MM.1S (cell line): ENCODE data around the gene FHIT.

Source experiments
- DNase-seq: peaks from one replicate; pipeline ENCODE4 v3.0.0-alpha.2; 2015
- H2AFZ ChIP-seq: fragments of 300-600 bp; sonication (generic); 2 replicates; pipeline ENCODE4 v1.6.0; 2016; ENCODE audit warnings: antibody characterized with exemption, low read length
- H3F3A ChIP-seq: fragments of 300-600 bp; sonication (generic); 2 replicates; pipeline ENCODE4 v1.6.1; 2016; ENCODE audit warnings: mild to moderate bottlenecking, antibody characterized with exemption, low read length, moderate library complexity, mixed read lengths; ENCODE audit not compliant: insufficient read depth
- H3K27ac ChIP-seq: fragments of 300-600 bp; sonication (generic); 2 replicates; pipeline ENCODE4 v1.5.1; 2016; ENCODE audit warnings: mild to moderate bottlenecking, low read length
- H3K27me3 ChIP-seq: fragments of 300-600 bp; sonication (generic); replicated peaks from 2 replicates; pipeline ENCODE4 v1.6.0; 2016; ENCODE audit warnings: low read length; ENCODE audit not compliant: insufficient read depth
- H3K36me3 ChIP-seq: fragments of 300-600 bp; sonication (generic); replicated peaks from 2 replicates; pipeline ENCODE4 v1.6.1; 2016; ENCODE audit warnings: mild to moderate bottlenecking, low read length, mixed read lengths; ENCODE audit not compliant: insufficient read depth
- H3K4me1 ChIP-seq: fragments of 300-600 bp; sonication (generic); 2 replicates; pipeline ENCODE4 v1.6.1; 2016; ENCODE audit warnings: low read length, mixed read lengths
- H3K4me2 ChIP-seq: fragments of 300-600 bp; sonication (generic); 2 replicates; pipeline ENCODE4 v1.6.0; 2016; ENCODE audit warnings: low read depth, low read length
- H3K4me3 ChIP-seq: fragments of 300-600 bp; sonication (generic); 2 replicates; pipeline ENCODE4 v1.5.1; 2016; ENCODE audit warnings: low read length, mixed read lengths
- H3K79me2 ChIP-seq: fragments of 300-600 bp; sonication (generic); 2 replicates; pipeline ENCODE4 v1.6.1; 2016; ENCODE audit warnings: mixed run types, low read length, mixed read lengths
- H3K9ac ChIP-seq: fragments of 300-600 bp; sonication (generic); 2 replicates; pipeline ENCODE4 v1.6.1; 2016; ENCODE audit warnings: low read length, mixed read lengths
- H3K9me2 ChIP-seq: fragments of 300-600 bp; sonication (generic); replicated peaks from 2 replicates; pipeline ENCODE4 v1.6.1; 2016; ENCODE audit warnings: mild to moderate bottlenecking, low read length, mixed read lengths; ENCODE audit not compliant: insufficient read depth
- H3K9me3 ChIP-seq: fragments of 300-600 bp; sonication (generic); replicated peaks from 2 replicates; pipeline ENCODE4 v1.6.1; 2016; ENCODE audit warnings: mild to moderate bottlenecking, low read length, mixed read lengths; ENCODE audit not compliant: insufficient read depth
- H4K20me1 ChIP-seq: fragments of 300-600 bp; sonication (generic); 2 replicates; pipeline ENCODE4 v1.6.1; 2016; ENCODE audit warnings: mild to moderate bottlenecking, low read length, moderate library complexity, mixed read lengths; ENCODE audit not compliant: insufficient read depth
- EZH2 ChIP-seq: fragments of 300-600 bp; sonication (generic); optimal IDR thresholded peaks from 2 replicates; pipeline ENCODE3; 2017; ENCODE audit warnings: low read depth, mild to moderate bottlenecking, antibody characterized with exemption, low read length, mixed read lengths
- EZH2phosphoT487 ChIP-seq: fragments of 300-600 bp; sonication (generic); IDR thresholded peaks from 2 replicates; pipeline ENCODE4 v1.6.1; 2018; ENCODE audit warnings: antibody characterized with exemption, low read length
- TF ChIP-seq, protein P1 (sequence below): fragments of 300-600 bp; sonication (generic); IDR thresholded peaks from 2 replicates; pipeline ENCODE4 v1.5.1; 2016; ENCODE audit warnings: antibody characterized with exemption, low read length, mixed read lengths

FHIT gene

DNA sequence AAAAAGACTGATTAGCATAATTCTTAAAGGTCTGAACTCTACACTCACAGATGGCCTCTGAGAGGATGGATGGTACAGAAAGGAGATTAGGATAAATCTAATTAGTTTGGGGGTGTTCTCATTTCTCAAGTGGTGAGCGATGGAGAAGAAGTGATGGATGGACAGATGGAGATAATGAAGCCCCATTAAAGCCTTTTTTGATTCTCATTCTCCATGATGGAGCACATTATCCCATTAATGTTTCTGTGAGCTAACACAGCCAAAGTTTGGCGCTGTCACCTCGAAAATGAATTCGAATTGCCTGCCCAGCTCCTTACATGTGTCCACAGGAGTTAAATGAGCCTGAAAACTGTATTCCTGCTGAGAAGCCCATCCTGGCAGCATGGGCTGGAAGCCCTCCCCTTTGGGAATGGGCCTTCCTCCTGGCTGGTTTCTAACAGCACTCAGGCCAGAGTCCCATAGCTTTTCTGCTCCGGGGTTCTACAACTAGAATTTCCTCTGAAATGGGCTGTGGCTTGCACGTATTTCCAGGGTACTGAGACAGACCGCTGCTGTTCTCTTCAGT, 1475.4 kb downstream of the FHIT start:
- no peak overlapping the region for H3K27ac ChIP-seq
- no peak overlapping the region for H3K4me3 ChIP-seq
- H3K36me3 ChIP-seq, result no peaks in the 10 kb centered on the region
- H3K9me3 ChIP-seq, result no peaks in the 10 kb centered on the region
- DNase-seq, result no peak
- H3K27me3 ChIP-seq, result no peaks in the 10 kb centered on the region
- H4K20me1 ChIP-seq, result no peaks in the 10 kb centered on the region
- H3K79me2 ChIP-seq, result no peaks in the 10 kb centered on the region
- TF ChIP-seq EZH2phosphoT487, result no peak
- TF ChIP-seq, protein P1, sequence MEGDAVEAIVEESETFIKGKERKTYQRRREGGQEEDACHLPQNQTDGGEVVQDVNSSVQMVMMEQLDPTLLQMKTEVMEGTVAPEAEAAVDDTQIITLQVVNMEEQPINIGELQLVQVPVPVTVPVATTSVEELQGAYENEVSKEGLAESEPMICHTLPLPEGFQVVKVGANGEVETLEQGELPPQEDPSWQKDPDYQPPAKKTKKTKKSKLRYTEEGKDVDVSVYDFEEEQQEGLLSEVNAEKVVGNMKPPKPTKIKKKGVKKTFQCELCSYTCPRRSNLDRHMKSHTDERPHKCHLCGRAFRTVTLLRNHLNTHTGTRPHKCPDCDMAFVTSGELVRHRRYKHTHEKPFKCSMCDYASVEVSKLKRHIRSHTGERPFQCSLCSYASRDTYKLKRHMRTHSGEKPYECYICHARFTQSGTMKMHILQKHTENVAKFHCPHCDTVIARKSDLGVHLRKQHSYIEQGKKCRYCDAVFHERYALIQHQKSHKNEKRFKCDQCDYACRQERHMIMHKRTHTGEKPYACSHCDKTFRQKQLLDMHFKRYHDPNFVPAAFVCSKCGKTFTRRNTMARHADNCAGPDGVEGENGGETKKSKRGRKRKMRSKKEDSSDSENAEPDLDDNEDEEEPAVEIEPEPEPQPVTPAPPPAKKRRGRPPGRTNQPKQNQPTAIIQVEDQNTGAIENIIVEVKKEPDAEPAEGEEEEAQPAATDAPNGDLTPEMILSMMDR, result no peak
- TF ChIP-seq EZH2, result no peak
- H3K4me2 ChIP-seq, result no peak overlapping the region
- no peaks in the 10 kb centered on the region for H3K9me2 ChIP-seq
- no peaks in the 10 kb centered on the region for H3K4me1 ChIP-seq
- no peak overlapping the region for H3K9ac ChIP-seq
- H2AFZ ChIP-seq, result no peak overlapping the region
- H3F3A ChIP-seq, result no peaks in the 10 kb centered on the region

DNA sequence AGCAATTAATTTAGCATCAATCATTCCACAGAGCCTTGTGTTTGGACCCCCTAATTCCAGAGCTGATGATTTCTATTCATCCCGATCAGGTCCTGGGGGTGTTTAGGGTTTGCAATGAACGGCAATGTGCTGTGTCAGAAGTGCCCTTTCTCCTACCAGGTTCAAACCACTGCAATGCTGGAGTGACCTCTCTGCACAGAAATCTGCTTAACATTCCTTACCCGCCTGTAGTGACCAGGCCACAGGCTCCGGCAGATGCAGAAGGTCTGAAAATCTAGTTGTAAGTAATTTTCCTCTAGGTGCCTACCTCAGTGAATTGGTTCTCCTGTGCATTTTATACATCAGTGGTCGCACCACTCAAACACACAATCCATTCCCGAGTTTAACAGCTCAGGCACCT, 1476.1 kb downstream of the FHIT start:
- Histone ChIP-seq H2AFZ (no peak overlapping the region), H3K4me3 (no peak overlapping the region)

DNA sequence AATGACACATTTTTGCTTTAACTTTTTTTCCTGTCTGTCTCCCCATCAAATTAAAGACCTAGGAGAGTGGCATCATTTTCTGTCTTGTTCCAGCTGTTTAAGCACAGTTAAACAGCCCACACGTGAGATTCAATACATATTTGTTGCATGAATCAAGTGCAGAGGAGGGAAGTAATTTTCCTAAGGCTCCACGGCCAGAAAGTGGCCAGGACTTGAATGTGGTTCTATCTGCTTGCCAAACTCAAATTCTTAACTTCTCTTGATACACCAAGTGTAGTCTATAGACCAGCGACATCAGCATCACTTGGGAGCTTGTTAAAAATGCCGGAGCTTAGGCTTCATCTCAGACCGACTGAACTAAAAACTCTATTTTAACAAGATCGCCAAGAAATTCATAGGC, 1476.6 kb downstream of the FHIT start:
- H3K27ac ChIP-seq, result no peak overlapping the region

More for the DNA sequence above, 1476.1 kb downstream of the FHIT start:
- H3K36me3 ChIP-seq, result no peaks in the 10 kb centered on the region
- no peak overlapping the region for H3K9ac ChIP-seq
- H3K4me1 ChIP-seq, result no peaks in the 10 kb centered on the region
- no peaks in the 10 kb centered on the region for H3K9me3 ChIP-seq
- no peak overlapping the region for H3K27ac ChIP-seq
- TF ChIP-seq EZH2, result no peak
- TF ChIP-seq, protein P1, result no peak
- no peak for TF ChIP-seq EZH2phosphoT487
- H3K4me2 ChIP-seq, result no peak overlapping the region
- no peak for DNase-seq
- H3K79me2 ChIP-seq, result no peaks in the 10 kb centered on the region
- H3K27me3 ChIP-seq, result no peaks in the 10 kb centered on the region
- no peaks in the 10 kb centered on the region for H3K9me2 ChIP-seq
- no peaks in the 10 kb centered on the region for H4K20me1 ChIP-seq
- H3F3A ChIP-seq, result no peaks in the 10 kb centered on the region

More for the DNA sequence above, 1476.6 kb downstream of the FHIT start:
- Histone ChIP-seq H3K79me2 (no peaks in the 10 kb centered on the region), H2AFZ (no peak overlapping the region), H3K27me3 (no peaks in the 10 kb centered on the region), H4K20me1 (no peaks in the 10 kb centered on the region), H3K4me1 (no peaks in the 10 kb centered on the region), H3K36me3 (no peaks in the 10 kb centered on the region), H3K9ac (no peak overlapping the region), H3K9me3 (no peaks in the 10 kb centered on the region), H3K9me2 (no peaks in the 10 kb centered on the region), H3K4me2 (no peak overlapping the region), H3F3A (no peaks in the 10 kb centered on the region), H3K4me3 (no peak overlapping the region)
- DNase-seq, result no peak
- TF ChIP-seq EZH2, result no peak
- no peak for TF ChIP-seq EZH2phosphoT487
- TF ChIP-seq, protein P1, result no peak
